GM12878 (cell line): Measurements from ENCODE around the gene ISCA2. TPM values are rescaled to one million over a fixed set of nuclear protein-coding genes. Genes with fewer than 3 reads are reported as not detected.
A peak's percentile ranks its signal among the peaks of the same experiment; 100 is the strongest.

Experiments used
- ATAC-seq: fragments of 200-7000 bp; cut with Tn5 transposase; 3 replicates; pipeline ENCODE4 v1.9.1; 2020; ENCODE audit warnings: mild to moderate bottlenecking, moderate library complexity
- BruUV-seq: library from RNA; stranded (reverse); fragments of 400-500 nt; replicated peaks from 2 replicates; lab custom pipeline; 2021; lab: Mats Ljungman, UMichigan
- CTCF ChIA-PET: fragments of 300-600 bp; sonication (Branson Sonifier 250); formaldehyde crosslinking; extraction: SDS; loops from one replicate; lab custom pipeline; 2021; ENCODE audit warnings: inconsistent platforms; lab: Yijun Ruan, JAX
- POLR2A ChIA-PET: fragments of 350-600 bp; formaldehyde crosslinking; extraction: SDS; loops from one replicate; lab custom pipeline; 2021; ENCODE audit warnings: inconsistent platforms; lab: Charles Lee
- RAD21 ChIA-PET: fragments of 300-600 bp; sonication (Branson Sonifier 250); formaldehyde crosslinking; loops from one replicate; lab custom pipeline; 2023; ENCODE audit warnings: antibody characterized with exemption; ENCODE audit not compliant: unreplicated experiment; lab: Charles Lee
- SMC1A ChIA-PET: fragments of 300-600 bp; sonication (Branson Sonifier 250); formaldehyde crosslinking; loops from one replicate; lab custom pipeline; 2023; ENCODE audit not compliant: unreplicated experiment, uncharacterized antibody; lab: Charles Lee
- DNase-seq: peaks from one replicate; pipeline ENCODE4 v3.0.0-alpha.2; 2011; ENCODE audit warnings: low read depth, low spot score
- FAIRE-seq: peaks from 3 replicates; lab custom pipeline; 2011; peaks lifted over from hg19 to GRCh38; lab: Jason Lieb, UNC
- H2AFZ ChIP-seq: 2 replicates; pipeline ENCODE4 v1.6.0; 2011; ENCODE audit warnings: low read depth, low read length, control low read depth; ENCODE audit not compliant: control insufficient read depth
- H3K27ac ChIP-seq: 2 replicates; pipeline ENCODE4 v1.5.1; 2011; ENCODE audit warnings: control low read depth; ENCODE audit not compliant: control insufficient read depth, insufficient read depth
- H3K27me3 ChIP-seq, 2 experiments: replicated peaks in 1 of 2; 2 replicates each; pipeline versions ENCODE4 v1.6.0 to v1.6.1; 2011; ENCODE audit warnings: low read length in 1 of 2; ENCODE audit not compliant: control insufficient read depth in 2 of 2, insufficient read depth in 2 of 2
- H3K36me3 ChIP-seq, 2 experiments: 2 replicates each; pipeline ENCODE4 v1.5.1; 2011; ENCODE audit warnings: low read length in 1 of 2; ENCODE audit not compliant: control insufficient read depth in 2 of 2, insufficient read depth in 2 of 2
- H3K4me1 ChIP-seq: 2 replicates; pipeline ENCODE4 v1.6.1; 2011; ENCODE audit warnings: mild to moderate bottlenecking, low read length, moderate library complexity, mixed read lengths; ENCODE audit not compliant: control insufficient read depth, insufficient read depth
- H3K4me2 ChIP-seq: 2 replicates; pipeline ENCODE4 v1.6.0; 2011; ENCODE audit warnings: control low read depth; ENCODE audit not compliant: control insufficient read depth, insufficient read depth
- H3K4me3 ChIP-seq: fragments of 200-600 bp; sonication (generic); 2 replicates; pipeline ENCODE4 v1.5.1; 2016
- H3K79me2 ChIP-seq: 2 replicates; pipeline ENCODE4 v1.6.0; 2011; ENCODE audit warnings: low read length; ENCODE audit not compliant: control insufficient read depth, insufficient read depth
- H3K9ac ChIP-seq: 2 replicates; pipeline ENCODE4 v1.8.0; 2011; ENCODE audit warnings: low read length, control low read depth, mixed read lengths; ENCODE audit not compliant: control insufficient read depth, insufficient read depth
- H3K9me3 ChIP-seq: replicated peaks from 3 replicates; pipeline ENCODE4 v1.5.1; 2011; ENCODE audit warnings: mild to moderate bottlenecking, low read length; ENCODE audit not compliant: control insufficient read depth, insufficient read depth
- H4K20me1 ChIP-seq: 2 replicates; pipeline ENCODE4 v1.6.0; 2011; ENCODE audit not compliant: control insufficient read depth, insufficient read depth
- CTCF ChIP-seq, 3 experiments: IDR thresholded peaks in 2 of 3; conservative IDR thresholded peaks in 1 of 3; 2 replicates each; pipeline ENCODE4 v1.5.1; 2011; ENCODE audit warnings: low read depth in 3 of 3, low read length in 3 of 3, mild to moderate bottlenecking in 3 of 3, control low read depth in 2 of 3, moderate library complexity in 2 of 3, inconsistent platforms in 1 of 3, mixed read lengths in 1 of 3; ENCODE audit not compliant: control insufficient read depth in 2 of 3, insufficient read depth in 1 of 3; ENCODE audit errors: extremely low read depth in 1 of 3
- RAD21 ChIP-seq: IDR thresholded peaks from 2 replicates; pipeline ENCODE4 v1.6.1; 2011; ENCODE audit warnings: mild to moderate bottlenecking, low read depth, low read length, moderate library complexity; ENCODE audit not compliant: insufficient read depth
- SMC3 ChIP-seq: IDR thresholded peaks from 2 replicates; pipeline ENCODE4 v1.6.1; 2011; ENCODE audit warnings: low read length, improper control_type of control experiment, borderline replicate concordance
- TBL1XR1 ChIP-seq: IDR thresholded peaks from 2 replicates; pipeline ENCODE4 v1.6.1; 2012; ENCODE audit warnings: low read depth, low read length, improper control_type of control experiment
- ZNF592 ChIP-seq: fragments of 450-650 bp; IDR thresholded peaks from 2 replicates; pipeline ENCODE4 v1.6.1; 2017; ENCODE audit warnings: mild to moderate bottlenecking, moderate library complexity
- WGBS: methylation state at CpG from one replicate; pipeline ENCODE4 v1.1.6; 2016; ENCODE audit warnings: low lambda C conversion rate; ENCODE audit not compliant: insufficient replicate concordance, insufficient coverage; ENCODE audit errors: missing lambda C conversion rate; 5-methylcytosine and 5-hydroxymethylcytosine counted together
- in situ Hi-C: fragments of 300-500 bp; cut with MboI; formaldehyde crosslinking; loops from 9 replicates; pipeline ENCODE4 v1.14.3; 2018; ENCODE audit warnings: mixed read lengths
- intact Hi-C: fragments of 100-400 bp; cut with micrococcal nuclease; formaldehyde crosslinking; loops from one replicate; pipeline ENCODE4 v1.14.2; 2022; ENCODE audit not compliant: unreplicated experiment
- polyA plus RNA-seq, 11 experiments: library from polyadenylated mRNA; depleted of rRNA in 4 of 11; unstranded in 6 of 11; stranded (reverse) in 5 of 11; fragments of >200 nt; fragmentation: Nextera tagmentation in 4 of 11; fragmentation: Illumina TruSeq in 1 of 11; extraction: Ambion mirVana in 4 of 11; extraction: Trizol in 1 of 11; gene quantifications; 1 replicate in 1 of 11; 2 replicates in 10 of 11; pipeline versions ENCODE4 v1.2.1 to v1.2.3, GENCODE V29; 2011 to 2016; ENCODE audit warnings: inconsistent platforms in 2 of 11, missing spikeins in 2 of 11, low read depth in 1 of 11
- total RNA-seq, 4 experiments: library from RNA; depleted of rRNA in 3 of 4; stranded (reverse); fragments of >200 nt in 3 of 4; fragmentation: Illumina TruSeq in 1 of 4; extraction: Trizol in 1 of 4; gene quantifications; 2 replicates each; pipeline versions ENCODE4 v1.2.1 to v1.2.3, GENCODE V29; 2013 to 2021
- TF ChIP-seq, protein P1 (sequence below): IDR thresholded peaks from 2 replicates; pipeline ENCODE4 v1.6.1; 2012; ENCODE audit warnings: low read length, inconsistent platforms

Gene ISCA2
- total and polyA plus RNA-seq, 10 of the 15 experiments (the other 5 are each of a cell fraction or from before 2014, with no cell fraction given): 7.5 to 116 (median 32.5) TPM

DNA sequence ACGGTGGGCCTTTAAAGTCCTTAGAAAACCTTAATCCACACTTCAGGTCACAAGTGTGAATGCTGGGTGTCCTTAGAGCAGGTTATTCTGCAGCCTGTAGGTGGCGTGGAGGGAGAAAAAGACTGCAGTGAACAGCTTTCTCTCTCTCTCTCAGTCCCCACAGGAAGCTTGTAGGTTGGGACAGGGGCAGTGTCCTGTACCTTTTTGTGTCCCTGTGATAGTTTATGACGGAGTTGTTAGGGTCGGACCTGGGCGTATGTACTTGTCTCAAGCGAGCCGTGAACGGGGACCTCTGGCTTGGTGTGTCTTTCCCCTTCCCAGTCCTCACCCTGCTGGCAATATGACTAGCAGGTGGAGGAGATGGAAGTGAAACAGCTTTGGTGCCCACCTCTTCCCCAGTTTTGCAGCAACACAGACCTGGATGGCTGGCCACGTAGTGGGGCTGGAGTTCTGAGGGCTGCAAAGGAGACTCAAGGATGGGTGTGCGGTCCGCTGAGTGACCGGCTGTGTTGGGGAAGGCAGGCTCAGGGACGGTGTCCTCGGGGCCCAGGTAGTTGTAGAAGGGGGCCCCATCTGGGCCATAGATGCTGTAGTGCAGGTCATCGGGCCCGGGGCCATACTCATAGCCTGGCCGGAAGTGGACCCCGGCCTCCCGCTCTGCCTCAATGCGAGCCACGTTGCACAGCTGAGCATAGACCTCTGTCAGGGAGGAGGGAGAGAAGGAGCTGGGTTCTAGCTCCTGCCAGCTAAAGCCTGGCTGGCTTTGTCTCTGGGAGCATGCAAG, 8.9 kb downstream of the ISCA2 start:
- Histone ChIP-seq H3K27me3 (no peaks in the 10 kb centered on the region; a peak in 1 of 4 replicates), H3K79me2 (no peaks in the 10 kb centered on the region), H3K9me3 (no peaks in the 10 kb centered on the region), H3K4me3 (no peak overlapping the region), H4K20me1 (no peaks in the 10 kb centered on the region), H3K9ac (no peak overlapping the region)
- ChIA-PET POLR2A (no interaction called here), RAD21 (interaction anchor here (0.6 kb wide), 1 partner anchor 388 kb away, joined by 4 read pairs; no protein-coding TSS in a partner anchor), SMC1A (interaction anchor here (0.9 kb wide), 1 partner anchor 18 kb away, joined by 3 read pairs; no protein-coding TSS in a partner anchor)
- WGBS: 77% methylated on average over 21 of the region's 21 CpGs
- DNase-seq: no peak
- FAIRE-seq: peak; percentile 56
- BruUV-seq: no TSS peak
- intact Hi-C loops: no loop called here
- in situ Hi-C loops: no loop called here
- TF ChIP-seq TBL1XR1 (no peak), SMC3 (peak; percentile 26; the same call in 1 of the 2 replicates), CTCF (IDR thresholded peaks at IDR 0.05 in 2 of 3, conservative IDR thresholded peaks at IDR 0.05 in 1 of 3; ENCODE audit: control insufficient read depth in 2 of 3, extremely low read depth in 1 of 3, insufficient read depth in 1 of 3, low read depth in 3 of 3, low read length in 3 of 3) (peak; percentile 63 to 76 (median 67)), ZNF592 (no peak), RAD21 (peak; percentile 32; the same call in 1 of the 2 replicates)
- TF ChIP-seq, protein P1, sequence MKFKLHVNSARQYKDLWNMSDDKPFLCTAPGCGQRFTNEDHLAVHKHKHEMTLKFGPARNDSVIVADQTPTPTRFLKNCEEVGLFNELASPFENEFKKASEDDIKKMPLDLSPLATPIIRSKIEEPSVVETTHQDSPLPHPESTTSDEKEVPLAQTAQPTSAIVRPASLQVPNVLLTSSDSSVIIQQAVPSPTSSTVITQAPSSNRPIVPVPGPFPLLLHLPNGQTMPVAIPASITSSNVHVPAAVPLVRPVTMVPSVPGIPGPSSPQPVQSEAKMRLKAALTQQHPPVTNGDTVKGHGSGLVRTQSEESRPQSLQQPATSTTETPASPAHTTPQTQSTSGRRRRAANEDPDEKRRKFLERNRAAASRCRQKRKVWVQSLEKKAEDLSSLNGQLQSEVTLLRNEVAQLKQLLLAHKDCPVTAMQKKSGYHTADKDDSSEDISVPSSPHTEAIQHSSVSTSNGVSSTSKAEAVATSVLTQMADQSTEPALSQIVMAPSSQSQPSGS: no peak
- TF ChIP-seq, all 136 proteins: peak for 3
- H3K4me1 ChIP-seq: no peaks in the 10 kb centered on the region
- no peaks in the 10 kb centered on the region for H3K36me3 ChIP-seq
- H3K4me2 ChIP-seq: no peak overlapping the region
- H2AFZ ChIP-seq: no peak overlapping the region
- H3K27ac ChIP-seq: no peak overlapping the region
- CTCF ChIA-PET: interaction anchor here (0.6 to 1.2 kb wide), 7 partner anchors 9 to 302 kb away, joined by 3 to 6 read pairs (median 4); partner anchors contain the start of genes ISCA2 and NPC2
- ATAC-seq: peak; percentile 91
